HuH-7 (cell line): ENCODE data around the gene SPANXC.
A peak's percentile ranks its signal among the peaks of the same experiment; 100 is the strongest.
"Not testable (repeated sequence)": the region's sequence is repeated elsewhere in the genome, so short reads cannot be mapped to it uniquely, and the experiment has no call there.

Experiments
- DNase-seq: peaks from one replicate; pipeline ENCODE4 v3.0.0; 2011; ENCODE audit warnings: low spot score

Gene SPANXC

GRCh38 chrX:141242417-141242816, at the start of gene SPANXC:
Gene SPANXC, minus strand, starts transcription at chrX:141242517. Its CDS starts 60 bp downstream, at chrX:141242457.
- not testable (repeated sequence) for DNase-seq

- no peak for DNase-seq
Observed at GRCh38 chrX:141279476-141279875, 37.2 kb upstream of the SPANXC start.

GRCh38 chrX:141278306-141278705, 36.0 kb upstream of the SPANXC start:
- DNase-seq = peak; percentile 12

- no peak for DNase-seq
Observed at GRCh38 chrX:141258080-141258479, 15.8 kb upstream of the SPANXC start.

GRCh38 chrX:141221611-141222010, 20.7 kb downstream of the SPANXC start:
- DNase-seq = no peak

- DNase-seq = no peak
Observed at GRCh38 chrX:141220342-141221008, 21.8 kb downstream of the SPANXC start.

- no peak for DNase-seq
Observed at GRCh38 chrX:141214196-141214595, 28.1 kb downstream of the SPANXC start.

GRCh38 chrX:141201962-141202361, 40.4 kb downstream of the SPANXC start:
- no peak for DNase-seq
